Measurements from ENCODE around the gene RAP1GAP2.

- TF ChIP-seq CTCF (IDR thresholded peaks at IDR 0.05), result no peak
- no peak for TF ChIP-seq POLR2A (IDR thresholded peaks at IDR 0.05)
- no peak for TF ChIP-seq EP300 (IDR thresholded peaks at IDR 0.05)
Observed at GRCh38 chr17:2750721-2751120, 45.5 kb upstream of the RAP1GAP2 start.
